LNCaP clone FGC (cell line): ENCODE results near the gene LRRC75B.

Source experiments
- DNase-seq: peaks from one replicate; pipeline ENCODE4 v3.0.0-alpha.2; 2011; ENCODE audit warnings: low read depth
- H3K4me3 ChIP-seq: 2 replicates; pipeline ENCODE4 v1.5.1; 2011; ENCODE audit warnings: mild to moderate bottlenecking, low read depth, low read length, control low read depth
- TF ChIP-seq, protein P1 (sequence below): IDR thresholded peaks from 2 replicates; pipeline ENCODE4 v1.5.1; 2012; ENCODE audit warnings: mild to moderate bottlenecking; ENCODE audit not compliant: control insufficient read depth, insufficient read depth; ENCODE audit errors: extremely low read depth

The LRRC75B gene

DNA sequence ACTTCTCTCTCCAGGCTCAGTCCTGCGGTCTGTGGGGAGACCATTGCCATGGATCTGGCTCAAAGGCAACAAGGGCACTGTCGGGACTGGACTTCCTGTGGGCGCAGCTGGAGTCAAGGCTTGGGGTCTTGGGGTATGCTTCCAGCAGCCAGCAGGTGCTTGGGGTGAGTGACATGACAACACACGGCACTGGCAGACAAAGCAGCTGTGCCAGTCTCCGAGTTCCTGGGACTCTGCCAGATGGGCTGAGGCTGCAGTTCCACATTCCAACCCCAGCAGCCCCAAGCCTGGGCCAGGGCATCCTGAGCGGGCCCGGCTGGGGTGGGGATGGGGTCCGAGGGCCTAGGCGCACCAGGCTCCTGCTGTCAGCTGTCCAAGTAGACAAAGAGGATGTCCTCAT lies 50.2 kb downstream of the LRRC75B start:
- no peak overlapping the region for H3K4me3 ChIP-seq
- DNase-seq, result peak; percentile 62
- TF ChIP-seq, protein P1, sequence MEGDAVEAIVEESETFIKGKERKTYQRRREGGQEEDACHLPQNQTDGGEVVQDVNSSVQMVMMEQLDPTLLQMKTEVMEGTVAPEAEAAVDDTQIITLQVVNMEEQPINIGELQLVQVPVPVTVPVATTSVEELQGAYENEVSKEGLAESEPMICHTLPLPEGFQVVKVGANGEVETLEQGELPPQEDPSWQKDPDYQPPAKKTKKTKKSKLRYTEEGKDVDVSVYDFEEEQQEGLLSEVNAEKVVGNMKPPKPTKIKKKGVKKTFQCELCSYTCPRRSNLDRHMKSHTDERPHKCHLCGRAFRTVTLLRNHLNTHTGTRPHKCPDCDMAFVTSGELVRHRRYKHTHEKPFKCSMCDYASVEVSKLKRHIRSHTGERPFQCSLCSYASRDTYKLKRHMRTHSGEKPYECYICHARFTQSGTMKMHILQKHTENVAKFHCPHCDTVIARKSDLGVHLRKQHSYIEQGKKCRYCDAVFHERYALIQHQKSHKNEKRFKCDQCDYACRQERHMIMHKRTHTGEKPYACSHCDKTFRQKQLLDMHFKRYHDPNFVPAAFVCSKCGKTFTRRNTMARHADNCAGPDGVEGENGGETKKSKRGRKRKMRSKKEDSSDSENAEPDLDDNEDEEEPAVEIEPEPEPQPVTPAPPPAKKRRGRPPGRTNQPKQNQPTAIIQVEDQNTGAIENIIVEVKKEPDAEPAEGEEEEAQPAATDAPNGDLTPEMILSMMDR, result no peak

DNA sequence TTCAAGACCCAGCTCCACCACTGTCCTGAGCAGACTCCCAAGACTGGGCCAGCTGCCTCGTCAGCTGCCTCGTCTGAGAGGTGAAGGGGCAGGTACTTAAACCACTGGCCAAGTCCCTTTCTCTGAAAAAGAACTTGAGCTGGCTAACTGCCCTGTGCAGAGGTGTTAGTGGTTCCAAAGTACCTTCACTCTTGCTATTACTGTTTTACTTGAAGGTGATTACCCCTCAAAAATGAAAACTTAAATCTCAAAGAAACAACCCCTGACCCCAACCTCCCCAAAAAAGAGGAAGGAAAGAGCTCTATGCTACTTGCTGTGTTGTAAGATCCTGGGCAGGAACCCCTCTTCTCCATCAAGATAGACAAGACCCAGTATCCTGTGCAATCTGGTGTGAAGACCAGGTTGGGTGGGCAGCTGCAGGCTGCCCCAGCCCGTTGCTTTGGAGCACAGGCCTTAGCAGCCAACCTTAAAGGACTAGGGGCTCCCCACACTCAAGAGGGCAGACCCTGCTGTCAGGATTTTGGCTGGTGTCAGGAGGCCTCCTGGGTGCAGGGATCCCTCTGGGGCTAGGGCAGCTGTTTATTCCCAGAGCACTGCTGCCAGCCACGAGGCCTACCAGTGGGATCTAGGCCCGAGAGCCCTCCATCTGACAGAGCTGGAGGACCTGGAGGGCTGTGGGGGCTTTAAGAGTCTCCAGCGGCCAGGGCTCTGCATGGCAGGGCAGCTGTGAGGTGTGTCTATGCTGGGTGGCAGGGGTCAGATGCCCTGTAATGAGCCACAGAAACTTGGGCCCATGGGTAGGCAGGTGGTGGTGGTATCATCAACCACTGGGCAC lies 51.0 kb downstream of the LRRC75B start:
- no peak for DNase-seq
- no peak overlapping the region for H3K4me3 ChIP-seq
- TF ChIP-seq, protein P1, result no peak

DNA sequence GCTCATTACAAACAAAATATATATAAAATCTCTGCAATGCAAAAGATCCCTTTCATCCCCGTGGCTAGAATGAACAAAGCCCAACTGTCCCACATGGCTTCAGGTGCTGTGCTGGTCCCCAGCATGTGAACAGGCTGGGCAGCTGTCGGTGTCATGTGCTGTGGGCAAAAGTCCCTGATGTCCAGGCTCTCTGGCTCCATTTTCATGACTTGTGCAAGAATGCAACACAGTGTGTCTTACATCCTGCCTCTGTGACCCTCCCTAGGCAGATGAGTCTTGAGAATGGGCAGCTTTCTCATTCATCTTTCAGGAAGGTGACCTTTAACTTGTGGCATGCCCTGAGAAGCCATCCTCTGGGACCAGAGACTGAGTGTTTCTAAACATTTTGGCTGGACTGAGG lies 52.4 kb downstream of the LRRC75B start:
- no peak for DNase-seq
- H3K4me3 ChIP-seq, result no peak overlapping the region
- TF ChIP-seq, protein P1, result no peak

DNA sequence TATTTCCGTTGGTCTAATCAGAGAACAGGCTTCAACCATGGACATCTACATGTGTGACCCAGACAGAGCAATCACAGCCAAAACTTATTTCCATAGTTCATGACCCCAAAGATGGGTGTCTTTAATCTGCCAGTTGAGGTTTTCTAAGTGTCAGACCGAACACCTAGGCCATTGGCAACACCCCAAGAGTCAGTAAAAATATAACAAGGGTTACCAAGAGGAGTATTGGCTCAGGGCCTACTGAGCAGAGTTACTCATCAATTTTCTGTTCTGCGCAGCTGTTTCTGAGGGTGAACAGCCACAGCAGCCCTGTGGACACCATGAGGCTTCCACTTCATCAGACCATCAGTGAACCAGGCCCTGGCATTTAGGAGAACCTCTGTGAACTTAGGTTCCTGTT lies 56.8 kb downstream of the LRRC75B start:
- no peak for DNase-seq
- H3K4me3 ChIP-seq, result no peak overlapping the region
- TF ChIP-seq, protein P1, result no peak
